ENCODE measurements around the gene ABCG1.

ABCG1 gene

DNA sequence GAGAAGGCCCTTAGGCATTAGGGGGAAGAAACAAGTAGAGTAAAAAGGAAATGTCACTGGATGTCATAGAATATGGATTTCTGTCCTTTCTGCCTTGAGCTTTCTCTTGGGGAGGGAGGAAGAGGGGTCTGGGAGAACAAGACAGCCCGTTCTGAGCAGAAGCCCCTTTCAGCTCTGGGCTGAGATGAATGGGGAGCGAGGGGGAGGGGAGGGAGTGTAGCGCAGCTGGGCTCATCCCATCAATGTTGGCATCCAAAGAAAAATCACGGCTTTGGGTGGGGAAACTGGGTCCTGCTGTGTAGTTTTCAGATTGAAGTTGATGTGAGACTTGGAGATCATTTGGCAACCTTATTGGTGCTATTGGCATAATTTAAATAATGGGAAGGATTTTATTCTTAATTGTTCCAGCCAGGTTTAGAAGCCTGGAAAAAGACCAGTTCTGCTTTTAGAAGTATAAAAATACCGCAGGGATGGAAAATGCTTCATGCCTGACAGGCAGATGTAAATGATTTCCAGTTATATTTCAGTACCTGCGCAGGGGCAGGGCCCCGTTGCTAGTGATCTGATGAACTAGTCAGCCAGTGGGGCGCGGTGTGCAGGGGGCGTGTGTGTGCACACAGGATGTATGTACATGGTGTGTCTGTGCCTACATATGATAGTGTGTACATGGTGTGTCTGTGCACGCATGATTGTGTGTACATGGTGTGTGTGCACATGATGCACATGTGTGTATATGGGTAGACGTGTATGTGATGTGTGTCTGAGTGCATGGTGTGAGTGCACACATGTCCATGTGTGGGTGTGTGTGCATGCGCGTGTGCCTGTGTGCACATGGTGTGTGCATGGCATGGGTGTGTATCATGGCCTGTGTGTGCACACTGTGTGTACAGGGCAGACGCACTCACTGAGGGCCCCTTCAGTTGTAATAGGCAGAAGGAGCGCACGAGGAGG, 36.0 kb downstream of the ABCG1 start:
- H3K27me3 ChIP-seq (ENCODE audit: insufficient read depth, poor library complexity, severe bottlenecking), result no peaks in the 10 kb centered on the region
- ATAC-seq (ENCODE audit: low read depth) (no peak), DNase-seq (ENCODE audit: low spot score) (no peak)
- H3K4me3 ChIP-seq (ENCODE audit: severe bottlenecking), result no peak overlapping the region
- TF ChIP-seq, protein P1, sequence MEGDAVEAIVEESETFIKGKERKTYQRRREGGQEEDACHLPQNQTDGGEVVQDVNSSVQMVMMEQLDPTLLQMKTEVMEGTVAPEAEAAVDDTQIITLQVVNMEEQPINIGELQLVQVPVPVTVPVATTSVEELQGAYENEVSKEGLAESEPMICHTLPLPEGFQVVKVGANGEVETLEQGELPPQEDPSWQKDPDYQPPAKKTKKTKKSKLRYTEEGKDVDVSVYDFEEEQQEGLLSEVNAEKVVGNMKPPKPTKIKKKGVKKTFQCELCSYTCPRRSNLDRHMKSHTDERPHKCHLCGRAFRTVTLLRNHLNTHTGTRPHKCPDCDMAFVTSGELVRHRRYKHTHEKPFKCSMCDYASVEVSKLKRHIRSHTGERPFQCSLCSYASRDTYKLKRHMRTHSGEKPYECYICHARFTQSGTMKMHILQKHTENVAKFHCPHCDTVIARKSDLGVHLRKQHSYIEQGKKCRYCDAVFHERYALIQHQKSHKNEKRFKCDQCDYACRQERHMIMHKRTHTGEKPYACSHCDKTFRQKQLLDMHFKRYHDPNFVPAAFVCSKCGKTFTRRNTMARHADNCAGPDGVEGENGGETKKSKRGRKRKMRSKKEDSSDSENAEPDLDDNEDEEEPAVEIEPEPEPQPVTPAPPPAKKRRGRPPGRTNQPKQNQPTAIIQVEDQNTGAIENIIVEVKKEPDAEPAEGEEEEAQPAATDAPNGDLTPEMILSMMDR (IDR thresholded peaks at IDR 0.05; ENCODE audit: poor library complexity, severe bottlenecking), result no peak
- no peaks in the 10 kb centered on the region for H3K36me3 ChIP-seq (ENCODE audit: low read depth)
- no peaks in the 10 kb centered on the region for H3K4me1 ChIP-seq (ENCODE audit: insufficient read depth, poor library complexity, severe bottlenecking)
- H3K27ac ChIP-seq (ENCODE audit: poor library complexity, severe bottlenecking), result no peak overlapping the region
- no peaks in the 10 kb centered on the region for H3K9me3 ChIP-seq (ENCODE audit: severe bottlenecking)

DNA sequence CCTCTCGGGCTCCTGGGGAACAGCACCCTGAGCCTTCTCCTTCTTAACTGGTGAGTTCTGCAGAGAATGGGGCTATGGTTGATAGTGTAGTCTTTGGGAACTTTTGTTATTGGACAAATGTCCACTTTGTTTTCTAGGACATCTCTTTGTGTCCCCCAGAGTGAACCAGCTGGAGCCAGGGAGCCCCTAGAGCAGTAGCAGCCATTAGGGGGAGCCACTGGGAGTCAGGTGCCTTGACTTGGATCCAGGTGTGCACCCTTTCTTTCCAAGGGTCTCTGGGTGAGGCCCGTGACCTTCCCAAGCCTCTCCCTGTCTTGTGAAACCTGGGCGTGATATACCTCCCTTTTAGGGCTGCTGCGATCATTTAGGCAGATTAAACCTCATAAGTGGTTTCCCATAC, 36.9 kb downstream of the ABCG1 start:
- H3K36me3 ChIP-seq (ENCODE audit: low read depth), result no peaks in the 10 kb centered on the region
- no peak overlapping the region for H3K27ac ChIP-seq (ENCODE audit: poor library complexity, severe bottlenecking)
- TF ChIP-seq, protein P1 (IDR thresholded peaks at IDR 0.05; ENCODE audit: poor library complexity, severe bottlenecking), result no peak
- no peaks in the 10 kb centered on the region for H3K27me3 ChIP-seq (ENCODE audit: insufficient read depth, poor library complexity, severe bottlenecking)
- no peaks in the 10 kb centered on the region for H3K4me1 ChIP-seq (ENCODE audit: insufficient read depth, poor library complexity, severe bottlenecking)
- no peak overlapping the region for H3K4me3 ChIP-seq (ENCODE audit: severe bottlenecking)
- ATAC-seq (ENCODE audit: low read depth) (no peak), DNase-seq (ENCODE audit: low spot score) (no peak)
- no peaks in the 10 kb centered on the region for H3K9me3 ChIP-seq (ENCODE audit: severe bottlenecking)

DNA sequence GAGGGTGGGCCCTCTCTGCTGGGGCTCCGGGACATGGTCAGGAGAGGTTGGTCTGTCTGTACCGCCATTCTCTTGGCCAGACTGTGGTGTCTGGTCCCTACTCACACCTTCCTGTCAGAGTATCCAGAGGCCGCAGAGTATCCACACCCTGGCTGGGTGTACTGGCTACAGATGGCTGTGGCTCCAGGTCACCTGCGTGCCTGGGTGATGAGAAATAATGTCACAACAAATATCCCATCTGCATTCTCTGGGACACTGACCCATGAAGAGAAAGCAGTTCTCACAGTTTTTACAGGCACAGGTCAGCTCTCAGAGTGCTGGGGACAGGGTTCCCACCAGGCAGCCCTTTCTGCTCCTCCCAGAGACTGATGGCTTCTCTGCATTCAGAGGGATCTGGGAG, 37.4 kb downstream of the ABCG1 start:
- DNase-seq (ENCODE audit: low spot score) (no peak), ATAC-seq (ENCODE audit: low read depth) (no peak)
- no peaks in the 10 kb centered on the region for H3K27me3 ChIP-seq (ENCODE audit: insufficient read depth, poor library complexity, severe bottlenecking)
- no peaks in the 10 kb centered on the region for H3K4me1 ChIP-seq (ENCODE audit: insufficient read depth, poor library complexity, severe bottlenecking)
- H3K36me3 ChIP-seq (ENCODE audit: low read depth), result no peaks in the 10 kb centered on the region
- TF ChIP-seq, protein P1 (IDR thresholded peaks at IDR 0.05; ENCODE audit: poor library complexity, severe bottlenecking), result no peak
- H3K4me3 ChIP-seq (ENCODE audit: severe bottlenecking), result no peak overlapping the region
- no peaks in the 10 kb centered on the region for H3K9me3 ChIP-seq (ENCODE audit: severe bottlenecking)
- no peak overlapping the region for H3K27ac ChIP-seq (ENCODE audit: poor library complexity, severe bottlenecking)

DNA sequence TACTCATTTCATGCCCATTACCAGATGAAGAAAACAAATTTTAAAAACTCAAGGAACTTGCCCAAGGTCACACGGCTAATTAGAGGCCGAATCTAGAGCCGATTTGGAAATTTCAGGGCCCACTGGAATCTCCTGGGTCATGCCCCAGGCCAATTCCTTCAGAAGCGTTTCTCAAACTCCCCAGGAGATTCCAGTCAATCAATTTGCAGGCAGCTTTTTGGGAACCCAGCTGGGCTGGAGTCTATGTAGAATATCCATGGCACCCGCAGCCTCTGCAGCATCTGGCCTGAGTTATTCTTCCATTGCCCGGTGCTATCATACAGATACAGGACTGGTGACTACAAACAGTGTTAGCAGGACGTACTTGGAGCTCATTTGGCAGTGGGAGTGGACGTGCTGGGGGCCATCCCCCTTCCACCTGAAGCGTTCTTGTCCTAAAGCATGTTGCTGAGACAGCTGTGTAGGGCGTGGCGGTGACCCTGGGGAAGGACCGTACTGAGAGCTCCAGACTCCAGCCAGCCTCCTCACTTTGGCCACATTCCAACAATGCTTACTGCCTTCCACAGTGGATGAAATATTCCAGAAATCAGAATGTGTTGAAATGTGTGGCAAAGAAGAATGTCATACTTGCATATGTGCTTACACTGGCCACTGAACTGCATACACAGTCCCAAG, 38.3 kb downstream of the ABCG1 start:
- no peak overlapping the region for H3K27ac ChIP-seq (ENCODE audit: poor library complexity, severe bottlenecking)
- no peaks in the 10 kb centered on the region for H3K27me3 ChIP-seq (ENCODE audit: insufficient read depth, poor library complexity, severe bottlenecking)
- no peaks in the 10 kb centered on the region for H3K9me3 ChIP-seq (ENCODE audit: severe bottlenecking)
- no peak overlapping the region for H3K4me3 ChIP-seq (ENCODE audit: severe bottlenecking)
- DNase-seq (ENCODE audit: low spot score) (no peak), ATAC-seq (ENCODE audit: low read depth) (no peak)
- no peaks in the 10 kb centered on the region for H3K4me1 ChIP-seq (ENCODE audit: insufficient read depth, poor library complexity, severe bottlenecking)
- TF ChIP-seq, protein P1 (IDR thresholded peaks at IDR 0.05; ENCODE audit: poor library complexity, severe bottlenecking), result no peak
- no peaks in the 10 kb centered on the region for H3K36me3 ChIP-seq (ENCODE audit: low read depth)
